Neuronal stem cell (in vitro differentiated cells): Measurements from ENCODE around the gene WWC1.

ENCODE experiments used
- DNase-seq: peaks from one replicate; pipeline ENCODE4 v3.0.0-alpha.2; 2013; ENCODE audit warnings: low spot score
- H2AFZ ChIP-seq: one replicate; pipeline ENCODE4 v1.6.1; 2013; ENCODE audit warnings: mild to moderate bottlenecking, low read length, inconsistent platforms
- H2AK5ac ChIP-seq: 2 replicates; pipeline ENCODE4 v1.6.1; 2013; ENCODE audit warnings: low read depth, mild to moderate bottlenecking, inconsistent platforms, low read length, moderate library complexity, mixed read lengths
- H2BK120ac ChIP-seq: 2 replicates; pipeline ENCODE4 v1.6.1; 2013; ENCODE audit warnings: low read depth, mild to moderate bottlenecking, inconsistent platforms, low read length, moderate library complexity, mixed read lengths
- H2BK12ac ChIP-seq: one replicate; pipeline ENCODE4 v1.6.1; 2013; ENCODE audit warnings: low read length, inconsistent platforms
- H2BK15ac ChIP-seq: 2 replicates; pipeline ENCODE4 v1.6.1; 2013; ENCODE audit warnings: mild to moderate bottlenecking, low read length, inconsistent platforms, mixed read lengths
- H2BK5ac ChIP-seq: one replicate; pipeline ENCODE4 v1.6.1; 2013; ENCODE audit warnings: inconsistent platforms, mild to moderate bottlenecking, low read length, moderate library complexity
- H3K14ac ChIP-seq: one replicate; pipeline ENCODE4 v1.6.1; 2013; ENCODE audit warnings: low read length, inconsistent platforms
- H3K18ac ChIP-seq: 2 replicates; pipeline ENCODE4 v1.6.1; 2013; ENCODE audit warnings: low read length, inconsistent platforms
- H3K23ac ChIP-seq: 2 replicates; pipeline ENCODE4 v1.6.1; 2013; ENCODE audit warnings: low read depth, mild to moderate bottlenecking, mixed read lengths, low read length, inconsistent platforms; ENCODE audit not compliant: poor library complexity
- H3K27ac ChIP-seq: replicated peaks from 3 replicates; pipeline ENCODE4 v1.5.1; 2013; ENCODE audit warnings: low read length, inconsistent platforms
- H3K27me3 ChIP-seq, 3 experiments: 2 replicates each; pipeline ENCODE4 v1.6.1; 2013; ENCODE audit warnings: low read length in 3 of 3, mild to moderate bottlenecking in 2 of 3, inconsistent platforms in 1 of 3, low read depth in 1 of 3, mixed read lengths in 1 of 3, moderate library complexity in 1 of 3; ENCODE audit not compliant: control insufficient read depth in 3 of 3, insufficient read depth in 3 of 3
- H3K36me3 ChIP-seq, 2 donors: replicated peaks in 1 of 2; 2 replicates each; pipeline ENCODE4 v1.6.1; 2013; ENCODE audit warnings: low read length in 2 of 2; ENCODE audit not compliant: control insufficient read depth in 2 of 2, insufficient read depth in 2 of 2
- H3K4ac ChIP-seq: 2 replicates; pipeline ENCODE4 v1.6.1; 2013; ENCODE audit warnings: inconsistent platforms, mild to moderate bottlenecking, low read length, moderate library complexity
- H3K4me1 ChIP-seq, 2 donors: 1 replicate in 1 of 2; 2 replicates in 1 of 2; pipeline ENCODE4 v1.6.1; 2013; ENCODE audit warnings: low read length in 2 of 2, low read depth in 1 of 2; ENCODE audit not compliant: control insufficient read depth in 2 of 2, insufficient read depth in 1 of 2
- H3K4me2 ChIP-seq: one replicate; pipeline ENCODE4 v1.6.1; 2013; ENCODE audit warnings: mild to moderate bottlenecking, low read length, inconsistent platforms; ENCODE audit not compliant: insufficient read depth, poor library complexity, severe bottlenecking
- H3K4me3 ChIP-seq, 2 donors: 2 replicates each; pipeline ENCODE4 v1.5.1; 2013; ENCODE audit warnings: low read length in 2 of 2, mild to moderate bottlenecking in 2 of 2, inconsistent platforms in 1 of 2, moderate library complexity in 1 of 2
- H3K79me1 ChIP-seq: one replicate; pipeline ENCODE4 v1.6.1; 2013; ENCODE audit warnings: low read depth, mild to moderate bottlenecking, inconsistent platforms, low read length, moderate library complexity
- H3K9ac ChIP-seq: one replicate; pipeline ENCODE4 v1.6.1; 2013; ENCODE audit warnings: mild to moderate bottlenecking, low read depth, low read length, inconsistent platforms; ENCODE audit not compliant: poor library complexity
- H3K9me3 ChIP-seq, 2 donors: replicated peaks in 1 of 2; 2 replicates each; pipeline versions ENCODE3 to v1.6.1; 2013; ENCODE audit warnings: low read length in 2 of 2, mild to moderate bottlenecking in 2 of 2, inconsistent platforms in 1 of 2, low read depth in 1 of 2, mixed read lengths in 1 of 2, moderate library complexity in 1 of 2; ENCODE audit not compliant: control insufficient read depth in 2 of 2, insufficient read depth in 1 of 2
- H4K8ac ChIP-seq: one replicate; pipeline ENCODE4 v1.6.1; 2013; ENCODE audit warnings: low read depth, mild to moderate bottlenecking, inconsistent platforms, low read length, moderate library complexity
- H4K91ac ChIP-seq: one replicate; pipeline ENCODE4 v1.6.1; 2013; ENCODE audit warnings: low read length, low read depth, mild to moderate bottlenecking, inconsistent platforms; ENCODE audit not compliant: poor library complexity
- WGBS, 2 donors: extraction: QIAGEN DNeasy Blood & Tissue Kit; methylation state at CpG; one replicate each; pipeline ENCODE4 v1.1.7; 2013; ENCODE audit warnings: missing lambda C conversion rate in 2 of 2, mixed read lengths in 1 of 2; ENCODE audit not compliant: insufficient read length in 2 of 2, insufficient replicate concordance in 1 of 2; ENCODE audit errors: extremely low coverage in 2 of 2; 5-methylcytosine and 5-hydroxymethylcytosine counted together

Gene WWC1

GRCh38 chr5:168340487-168340886, 49.0 kb downstream of the WWC1 start:
- no peak overlapping the region for H2BK12ac ChIP-seq
- H3K27ac ChIP-seq: no peak overlapping the region
- no peak overlapping the region for H3K23ac ChIP-seq
- no peak overlapping the region for H2BK120ac ChIP-seq
- H2BK5ac ChIP-seq: no peak overlapping the region
- no peaks in the 10 kb centered on the region for H3K9me3 ChIP-seq
- no peak for DNase-seq
- H3K4me2 ChIP-seq: no peak overlapping the region
- no peak overlapping the region for H3K4ac ChIP-seq
- H2AFZ ChIP-seq: no peak overlapping the region
- H3K18ac ChIP-seq: no peak overlapping the region
- H3K9ac ChIP-seq: no peak overlapping the region
- no peak overlapping the region for H2BK15ac ChIP-seq
- no peaks in the 10 kb centered on the region for H3K4me1 ChIP-seq
- no peak overlapping the region for H4K8ac ChIP-seq
- no peak overlapping the region for H3K4me3 ChIP-seq
- no peak overlapping the region for H4K91ac ChIP-seq
- H3K36me3 ChIP-seq: no peaks in the 10 kb centered on the region
- no peak overlapping the region for H3K14ac ChIP-seq
- H3K79me1 ChIP-seq: no peaks in the 10 kb centered on the region
- H2AK5ac ChIP-seq: no peak overlapping the region
- no peaks in the 10 kb centered on the region for H3K27me3 ChIP-seq
- no CpG with 5 or more reads among the region's 1 CpG for WGBS, 2 donors

GRCh38 chr5:168341178-168341577, 49.7 kb downstream of the WWC1 start:
- no peak overlapping the region for H2BK12ac ChIP-seq
- no peak overlapping the region for H3K4me2 ChIP-seq
- no peaks in the 10 kb centered on the region for H3K36me3 ChIP-seq
- no peak overlapping the region for H3K23ac ChIP-seq
- H3K4me1 ChIP-seq: no peaks in the 10 kb centered on the region
- H3K4me3 ChIP-seq: no peak overlapping the region
- H4K91ac ChIP-seq: no peak overlapping the region
- H3K9me3 ChIP-seq: no peaks in the 10 kb centered on the region
- no CpG with 5 or more reads among the region's 2 CpGs for WGBS, 2 donors
- no peak for DNase-seq
- H4K8ac ChIP-seq: no peak overlapping the region
- no peak overlapping the region for H3K27ac ChIP-seq
- no peak overlapping the region for H3K9ac ChIP-seq
- H2AK5ac ChIP-seq: no peak overlapping the region
- H3K4ac ChIP-seq: no peak overlapping the region
- H3K27me3 ChIP-seq: no peaks in the 10 kb centered on the region
- no peak overlapping the region for H2AFZ ChIP-seq
- H3K18ac ChIP-seq: no peak overlapping the region
- H2BK120ac ChIP-seq: no peak overlapping the region
- H2BK15ac ChIP-seq: no peak overlapping the region
- no peak overlapping the region for H3K14ac ChIP-seq
- no peaks in the 10 kb centered on the region for H3K79me1 ChIP-seq
- no peak overlapping the region for H2BK5ac ChIP-seq

- Histone ChIP-seq H2AK5ac (no peak overlapping the region), H3K4me2 (no peak overlapping the region), H3K36me3 (no peaks in the 10 kb centered on the region), H4K91ac (no peak overlapping the region), H3K23ac (no peak overlapping the region), H3K4me1 (no peaks in the 10 kb centered on the region), H4K8ac (no peak overlapping the region), H3K18ac (no peak overlapping the region), H3K27me3 (no peaks in the 10 kb centered on the region), H2BK120ac (no peak overlapping the region), H3K4me3 (no peak overlapping the region), H3K27ac (no peak overlapping the region), H3K79me1 (no peaks in the 10 kb centered on the region), H2BK12ac (no peak overlapping the region), H2BK15ac (no peak overlapping the region), H3K9ac (no peak overlapping the region), H3K4ac (no peak overlapping the region), H3K9me3 (no peaks in the 10 kb centered on the region), H2AFZ (no peak overlapping the region), H2BK5ac (no peak overlapping the region), H3K14ac (no peak overlapping the region)
- WGBS, 2 donors: no CpG with 5 or more reads among the region's 6 CpGs
- DNase-seq: no peak
Observed at GRCh38 chr5:168342151-168342825, 50.8 kb downstream of the WWC1 start.

- Histone ChIP-seq H2BK120ac (no peak overlapping the region), H3K23ac (no peak overlapping the region), H3K27me3 (no peaks in the 10 kb centered on the region), H4K8ac (no peak overlapping the region), H3K9ac (no peak overlapping the region), H3K9me3 (no peaks in the 10 kb centered on the region), H3K18ac (no peak overlapping the region), H2AFZ (no peak overlapping the region), H2BK15ac (no peak overlapping the region), H3K4me3 (no peak overlapping the region), H3K4me1 (peaks cover 0 to under 1% of the 10 kb centered on the region in 2 donors), H2AK5ac (no peak overlapping the region), H4K91ac (no peak overlapping the region), H3K14ac (no peak overlapping the region), H3K79me1 (no peaks in the 10 kb centered on the region), H3K36me3 (no peaks in the 10 kb centered on the region), H3K4me2 (no peak overlapping the region), H2BK12ac (no peak overlapping the region), H2BK5ac (no peak overlapping the region), H3K27ac (no peak overlapping the region), H3K4ac (no peak overlapping the region)
- WGBS, 2 donors: no CpG with 5 or more reads among the region's 3 CpGs
- no peak for DNase-seq
Observed at GRCh38 chr5:168342985-168343384, 51.5 kb downstream of the WWC1 start.
